Activated CD8-positive, alpha-beta T cell treated with anti-CD3 and anti-CD28 coated beads, Interleukin-2, amount 10 ng/mL, durations not matched to agents 7 days and 5 days (primary cell): ENCODE results near the gene MAGEA12. TPM values are rescaled to one million over a fixed set of nuclear protein-coding genes. Genes with fewer than 3 reads are reported as not detected.
"Not testable (repeated sequence)": the region's sequence is repeated elsewhere in the genome, so short reads cannot be mapped to it uniquely, and the experiment has no call there.

Experiments used
- ATAC-seq: fragments of 150-1000 bp; cut with Tn5 transposase; one replicate; pipeline ENCODE4 v1.10.0; 2021; ENCODE audit warnings: moderate library complexity
- CTCF ChIA-PET: fragments of 350-600 bp; sonication (Branson Sonifier 250); formaldehyde crosslinking; loops from one replicate; lab custom pipeline; 2021; ENCODE audit warnings: antibody characterized with exemption; lab: Charles Lee
- POLR2A ChIA-PET: fragments of 350-600 bp; sonication (Branson Sonifier 250); formaldehyde crosslinking; loops from one replicate; lab custom pipeline; 2021; ENCODE audit warnings: antibody characterized with exemption; lab: Charles Lee
- DNase-seq: peaks from one replicate; pipeline ENCODE4 v3.0.0-alpha.2; 2020
- H3K27ac Mint-ChIP-seq: one replicate; pipeline ENCODE4 v1.8.0; 2021; ENCODE audit warnings: mild to moderate bottlenecking, mixed read lengths
- H3K27me3 Mint-ChIP-seq: one replicate; pipeline ENCODE4 v1.8.0; 2021; ENCODE audit warnings: low read depth, mixed read lengths
- H3K36me3 Mint-ChIP-seq: one replicate; pipeline ENCODE4 v1.8.0; 2021; ENCODE audit warnings: low read depth, mixed read lengths
- H3K4me1 Mint-ChIP-seq: one replicate; pipeline ENCODE4 v1.8.0; 2021; ENCODE audit warnings: low read depth, mixed read lengths
- H3K4me3 Mint-ChIP-seq: one replicate; pipeline ENCODE4 v1.8.0; 2021; ENCODE audit warnings: mild to moderate bottlenecking, mixed read lengths
- H3K9me3 Mint-ChIP-seq: one replicate; pipeline ENCODE4 v1.8.0; 2022; ENCODE audit warnings: mixed read lengths; ENCODE audit not compliant: insufficient read depth
- total RNA-seq, 2 experiments: library from RNA; stranded (reverse); gene quantifications; one replicate each; pipeline ENCODE4 v1.2.3, GENCODE V29; 2021

MAGEA12 gene
- total RNA-seq, 2 experiments from 2014 or later = not detected

- ATAC-seq = no peak
Measured at GRCh38 chrX:152735860-152736511, 2.4 kb downstream of the MAGEA12 start.

GRCh38 chrX:152736528-152736927, 3.0 kb downstream of the MAGEA12 start:
- CTCF ChIA-PET, POLR2A ChIA-PET, H3K27ac Mint-ChIP-seq: not testable (repeated sequence)

More at GRCh38 chrX:152735860-152736511, 2.4 kb downstream of the MAGEA12 start:
- H3K27ac Mint-ChIP-seq = no peak overlapping the region
- DNase-seq = no peak
- no peaks in the 10 kb centered on the region for H3K4me1 Mint-ChIP-seq
- CTCF ChIA-PET = no interaction called here
- no peaks in the 10 kb centered on the region for H3K9me3 Mint-ChIP-seq
- no peaks in the 10 kb centered on the region for H3K27me3 Mint-ChIP-seq
- H3K36me3 Mint-ChIP-seq = no peaks in the 10 kb centered on the region
- POLR2A ChIA-PET = no interaction called here
- no peak overlapping the region for H3K4me3 Mint-ChIP-seq

GRCh38 chrX:152738560-152738959, 5.0 kb downstream of the MAGEA12 start:
- no peaks in the 10 kb centered on the region for H3K9me3 Mint-ChIP-seq
- ChIA-PET POLR2A (no interaction called here), CTCF (no interaction called here)
- no peak overlapping the region for H3K4me3 Mint-ChIP-seq
- no peak for ATAC-seq
- no peaks in the 10 kb centered on the region for H3K4me1 Mint-ChIP-seq
- H3K27ac Mint-ChIP-seq = no peak overlapping the region
- no peaks in the 10 kb centered on the region for H3K36me3 Mint-ChIP-seq
- DNase-seq = no peak
- H3K27me3 Mint-ChIP-seq = no peaks in the 10 kb centered on the region

More at GRCh38 chrX:152736528-152736927, 3.0 kb downstream of the MAGEA12 start:
- not testable (repeated sequence) for H3K4me3 Mint-ChIP-seq, H3K9me3 Mint-ChIP-seq, DNase-seq, H3K36me3 Mint-ChIP-seq, ATAC-seq, H3K27me3 Mint-ChIP-seq, H3K4me1 Mint-ChIP-seq

GRCh38 chrX:152753686-152754650, 20.4 kb downstream of the MAGEA12 start, which contains the start of gene MAGEA2:
MAGEA2 (minus strand) TSS chrX:152753842; CDS start chrX:152751363, 2,479 bp downstream.
- H3K4me1 Mint-ChIP-seq, H3K36me3 Mint-ChIP-seq, ATAC-seq, H3K27me3 Mint-ChIP-seq, H3K27ac Mint-ChIP-seq, CTCF ChIA-PET, DNase-seq, H3K9me3 Mint-ChIP-seq, POLR2A ChIA-PET, H3K4me3 Mint-ChIP-seq: not testable (repeated sequence)

- H3K4me3 Mint-ChIP-seq, CTCF ChIA-PET, H3K9me3 Mint-ChIP-seq, H3K27ac Mint-ChIP-seq, H3K27me3 Mint-ChIP-seq, ATAC-seq, POLR2A ChIA-PET, H3K36me3 Mint-ChIP-seq, H3K4me1 Mint-ChIP-seq, DNase-seq: not testable (repeated sequence)
Measured at GRCh38 chrX:152754871-152755270, 21.3 kb downstream of the MAGEA12 start.

- ATAC-seq, CTCF ChIA-PET, H3K27me3 Mint-ChIP-seq, H3K4me1 Mint-ChIP-seq, H3K36me3 Mint-ChIP-seq, H3K27ac Mint-ChIP-seq, H3K9me3 Mint-ChIP-seq, DNase-seq, POLR2A ChIA-PET, H3K4me3 Mint-ChIP-seq: not testable (repeated sequence)
Measured at GRCh38 chrX:152758918-152759317, 25.4 kb downstream of the MAGEA12 start, which contains the start of gene CSAG3. CSAG3 (plus strand) TSS chrX:152759218.

GRCh38 chrX:152759544-152759943, 26.0 kb downstream of the MAGEA12 start:
- H3K36me3 Mint-ChIP-seq, H3K27me3 Mint-ChIP-seq, POLR2A ChIA-PET, H3K4me1 Mint-ChIP-seq, ATAC-seq, H3K27ac Mint-ChIP-seq, CTCF ChIA-PET, DNase-seq, H3K9me3 Mint-ChIP-seq, H3K4me3 Mint-ChIP-seq: not testable (repeated sequence)

- CTCF ChIA-PET, H3K36me3 Mint-ChIP-seq, ATAC-seq, H3K27me3 Mint-ChIP-seq, H3K27ac Mint-ChIP-seq, POLR2A ChIA-PET, H3K4me3 Mint-ChIP-seq, DNase-seq, H3K9me3 Mint-ChIP-seq, H3K4me1 Mint-ChIP-seq: not testable (repeated sequence)
Measured at GRCh38 chrX:152761582-152761981, 28.0 kb downstream of the MAGEA12 start.

GRCh38 chrX:152766562-152766961, 33.0 kb downstream of the MAGEA12 start:
- CTCF ChIA-PET, H3K4me3 Mint-ChIP-seq, DNase-seq, H3K27me3 Mint-ChIP-seq, H3K36me3 Mint-ChIP-seq, H3K9me3 Mint-ChIP-seq, ATAC-seq, POLR2A ChIA-PET, H3K27ac Mint-ChIP-seq, H3K4me1 Mint-ChIP-seq: not testable (repeated sequence)

GRCh38 chrX:152769549-152770289, 36.2 kb downstream of the MAGEA12 start, which contains the start of gene MAGEA6:
MAGEA6 (minus strand) TSS chrX:152769689; CDS start chrX:152767650, 2,039 bp downstream.
- DNase-seq, ATAC-seq, POLR2A ChIA-PET, H3K4me1 Mint-ChIP-seq, H3K9me3 Mint-ChIP-seq, H3K36me3 Mint-ChIP-seq, CTCF ChIA-PET, H3K27ac Mint-ChIP-seq, H3K4me3 Mint-ChIP-seq, H3K27me3 Mint-ChIP-seq: not testable (repeated sequence)

- H3K27ac Mint-ChIP-seq, DNase-seq, ATAC-seq, CTCF ChIA-PET, H3K27me3 Mint-ChIP-seq, H3K4me3 Mint-ChIP-seq, POLR2A ChIA-PET, H3K9me3 Mint-ChIP-seq, H3K4me1 Mint-ChIP-seq, H3K36me3 Mint-ChIP-seq: not testable (repeated sequence)
Measured at GRCh38 chrX:152787062-152787461, 53.5 kb downstream of the MAGEA12 start.
